Naive thymus-derived CD4-positive, alpha-beta T cell (primary cell): ENCODE measurements around the gene MRPL23. TPM values are rescaled to one million over a fixed set of nuclear protein-coding genes. Genes with fewer than 3 reads are reported as not detected.

Experiments
- ATAC-seq: fragments of 150-1000 bp; cut with Tn5 transposase; 2 replicates; pipeline ENCODE4 v1.10.0; 2021; ENCODE audit warnings: mild to moderate bottlenecking, moderate library complexity
- CTCF ChIA-PET: fragments of 350-600 bp; sonication (Branson Sonifier 250); formaldehyde crosslinking; loops from one replicate; lab custom pipeline; 2021; ENCODE audit warnings: antibody characterized with exemption; lab: Charles Lee
- POLR2A ChIA-PET: fragments of 350-600 bp; sonication (Branson Sonifier 250); formaldehyde crosslinking; loops from one replicate; lab custom pipeline; 2021; ENCODE audit warnings: antibody characterized with exemption, inconsistent platforms; lab: Charles Lee
- DNase-seq, 9 donors: peaks; one replicate each; pipeline versions ENCODE4 v3.0.0 to v3.0.0-alpha.2; 2020 to 2022; ENCODE audit warnings: mixed read lengths in 1 of 9
- H3K27ac ChIP-seq: one replicate; pipeline ENCODE4 v1.7.0; 2013; ENCODE audit warnings: mild to moderate bottlenecking, low read depth, low read length, moderate library complexity
- H3K27me3 ChIP-seq, 2 donors: one replicate each; pipeline ENCODE4 v1.7.0; 2013; ENCODE audit warnings: low read length in 2 of 2, mild to moderate bottlenecking in 2 of 2, moderate library complexity in 2 of 2; ENCODE audit not compliant: control insufficient read depth in 2 of 2, insufficient read depth in 2 of 2
- H3K36me3 ChIP-seq, 3 experiments: 1 replicate in 2 of 3; 2 replicates in 1 of 3; pipeline ENCODE4 v1.7.0; 2013; ENCODE audit warnings: low read length in 3 of 3, mild to moderate bottlenecking in 3 of 3, moderate library complexity in 1 of 3; ENCODE audit not compliant: insufficient read depth in 3 of 3, control insufficient read depth in 2 of 3
- H3K4me1 ChIP-seq, 2 donors: one replicate each; pipeline ENCODE4 v1.7.0; 2013; ENCODE audit warnings: low read length in 2 of 2, mild to moderate bottlenecking in 2 of 2, moderate library complexity in 1 of 2; ENCODE audit not compliant: control insufficient read depth in 2 of 2, insufficient read depth in 2 of 2
- H3K4me3 ChIP-seq: 2 replicates; pipeline ENCODE4 v1.7.0; 2013; ENCODE audit warnings: mild to moderate bottlenecking, low read length
- H3K9me3 ChIP-seq, 3 experiments: 1 replicate in 2 of 3; 2 replicates in 1 of 3; pipeline ENCODE4 v1.7.0; 2013; ENCODE audit warnings: low read length in 3 of 3; ENCODE audit not compliant: control insufficient read depth in 2 of 3
- H3K27ac Mint-ChIP-seq, 9 donors: one replicate each; pipeline ENCODE4 v1.8.0; 2020 to 2022; ENCODE audit warnings: mixed read lengths in 9 of 9, mild to moderate bottlenecking in 8 of 9, moderate library complexity in 5 of 9, inconsistent platforms in 2 of 9
- H3K27me3 Mint-ChIP-seq, 5 donors: one replicate each; pipeline ENCODE4 v1.8.0; 2021 to 2022; ENCODE audit warnings: mixed read lengths in 5 of 5, mild to moderate bottlenecking in 1 of 5
- H3K36me3 Mint-ChIP-seq, 5 donors: one replicate each; pipeline ENCODE4 v1.8.0; 2020 to 2022; ENCODE audit warnings: mixed read lengths in 5 of 5, mild to moderate bottlenecking in 3 of 5, inconsistent platforms in 1 of 5
- H3K4me1 Mint-ChIP-seq, 7 donors: one replicate each; pipeline ENCODE4 v1.8.0; 2020 to 2022; ENCODE audit warnings: mixed read lengths in 7 of 7, mild to moderate bottlenecking in 3 of 7, inconsistent platforms in 1 of 7
- H3K4me3 Mint-ChIP-seq, 10 donors: one replicate each; pipeline ENCODE4 v1.8.0; 2020 to 2022; ENCODE audit warnings: mild to moderate bottlenecking in 10 of 10, mixed read lengths in 10 of 10, moderate library complexity in 6 of 10, inconsistent platforms in 2 of 10
- H3K9me3 Mint-ChIP-seq, 11 donors: one replicate each; pipeline ENCODE4 v1.8.0; 2020 to 2022; ENCODE audit warnings: mixed read lengths in 11 of 11, mild to moderate bottlenecking in 4 of 11, inconsistent platforms in 1 of 11, moderate library complexity in 1 of 11
- intact Hi-C, 2 donors: fragments of 100-400 bp; cut with micrococcal nuclease; formaldehyde crosslinking; loops; one replicate each; pipeline ENCODE4 v1.15.1; 2023
- polyA plus RNA-seq, 2 donors: library from polyadenylated mRNA; unstranded; fragments of 300-500 nt; fragmentation: Illumina TruSeq; gene quantifications; one replicate each; pipeline ENCODE4 v1.2.3, GENCODE V29; 2021
- total RNA-seq, 6 experiments: library from RNA in 5 of 6; stranded (reverse) in 5 of 6; gene quantifications; 1 replicate in 5 of 6; 2 replicates in 1 of 6; pipeline ENCODE4 v1.2.3 and lab custom pipeline; 2021 to 2026

Gene MRPL23
- total and polyA plus RNA-seq, 7 experiments from 2014 or later = 11.3 to 54.8 (median 46.9) TPM

DNA sequence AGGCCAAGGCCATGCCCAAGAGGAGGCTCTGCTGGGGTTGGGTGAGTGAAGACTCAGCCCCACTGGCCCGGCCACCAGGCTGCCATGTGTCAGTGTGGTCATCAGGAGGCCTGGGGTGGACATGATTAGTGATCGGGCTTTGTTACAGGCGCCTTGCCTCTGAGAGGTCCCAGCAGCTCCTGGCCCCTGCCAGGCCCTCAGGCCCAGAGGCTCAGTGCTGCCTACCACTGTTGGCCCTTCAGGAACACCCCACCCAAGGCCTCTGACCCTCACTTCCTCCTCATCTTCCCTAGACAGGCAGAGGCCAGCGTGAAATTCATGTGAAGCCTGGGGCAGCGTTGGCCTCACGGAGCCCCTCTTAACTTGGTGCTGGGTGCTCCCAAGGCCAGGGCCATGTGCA, 2.2 kb downstream of the MRPL23 start:
- H3K9me3 ChIP-seq = no peaks in the 10 kb centered on the region
- no peaks in the 10 kb centered on the region for H3K27me3 ChIP-seq
- intact Hi-C loops = no loop called here
- ATAC-seq = no peak
- no peaks in the 10 kb centered on the region for H3K27me3 Mint-ChIP-seq
- no peak for DNase-seq
- H3K4me3 Mint-ChIP-seq = no peak overlapping the region
- H3K27ac ChIP-seq = no peak overlapping the region
- H3K4me3 ChIP-seq = no peak overlapping the region
- no peaks in the 10 kb centered on the region for H3K4me1 ChIP-seq
- no peaks in the 10 kb centered on the region for H3K36me3 ChIP-seq
- CTCF ChIA-PET = interaction anchor here (0.7 to 1.3 kb wide), 2 partner anchors 28 to 67 kb away, joined by 3 to 5 read pairs; no protein-coding TSS in a partner anchor
- POLR2A ChIA-PET = no interaction called here
- H3K27ac Mint-ChIP-seq = no peak overlapping the region
- H3K36me3 Mint-ChIP-seq = no peaks in the 10 kb centered on the region
- no peaks in the 10 kb centered on the region for H3K9me3 Mint-ChIP-seq
- H3K4me1 Mint-ChIP-seq = no peaks in the 10 kb centered on the region

DNA sequence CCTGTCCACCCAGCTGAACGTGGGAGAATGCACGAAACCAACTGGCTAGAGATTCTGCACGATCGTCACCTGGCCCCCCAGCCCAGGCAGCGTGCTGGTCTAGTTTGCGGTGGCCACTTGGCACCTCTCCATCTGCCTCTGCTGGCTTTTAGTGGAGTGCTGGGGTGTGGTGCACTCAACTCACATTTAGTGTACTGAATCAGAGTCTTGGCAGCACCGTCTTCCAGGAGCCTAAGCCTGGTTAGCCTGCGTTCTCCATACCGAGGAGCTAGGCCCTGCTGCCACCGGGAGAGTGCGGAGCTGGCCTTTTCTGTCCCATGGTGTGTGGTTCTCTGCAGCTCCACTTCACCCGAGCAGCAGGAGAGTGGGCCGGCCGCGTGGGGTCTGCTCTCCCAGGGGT, 2.8 kb downstream of the MRPL23 start:
- Mint-ChIP-seq H3K27me3 (no peaks in the 10 kb centered on the region), H3K4me3 (no peak overlapping the region), H3K36me3 (no peaks in the 10 kb centered on the region), H3K9me3 (no peaks in the 10 kb centered on the region), H3K4me1 (no peaks in the 10 kb centered on the region), H3K27ac (no peak overlapping the region)
- no peak overlapping the region for H3K27ac ChIP-seq
- intact Hi-C loops = no loop called here
- no peak for DNase-seq
- H3K4me1 ChIP-seq = no peaks in the 10 kb centered on the region
- H3K9me3 ChIP-seq = no peaks in the 10 kb centered on the region
- ChIA-PET POLR2A (no interaction called here), CTCF (interaction anchor here (0.5 to 1.3 kb wide), 4 partner anchors 68 to 431 kb away, joined by 4 to 5 read pairs (median 4); no protein-coding TSS in a partner anchor)
- H3K4me3 ChIP-seq = no peak overlapping the region
- no peaks in the 10 kb centered on the region for H3K27me3 ChIP-seq
- H3K36me3 ChIP-seq = no peaks in the 10 kb centered on the region
- no peak for ATAC-seq

DNA sequence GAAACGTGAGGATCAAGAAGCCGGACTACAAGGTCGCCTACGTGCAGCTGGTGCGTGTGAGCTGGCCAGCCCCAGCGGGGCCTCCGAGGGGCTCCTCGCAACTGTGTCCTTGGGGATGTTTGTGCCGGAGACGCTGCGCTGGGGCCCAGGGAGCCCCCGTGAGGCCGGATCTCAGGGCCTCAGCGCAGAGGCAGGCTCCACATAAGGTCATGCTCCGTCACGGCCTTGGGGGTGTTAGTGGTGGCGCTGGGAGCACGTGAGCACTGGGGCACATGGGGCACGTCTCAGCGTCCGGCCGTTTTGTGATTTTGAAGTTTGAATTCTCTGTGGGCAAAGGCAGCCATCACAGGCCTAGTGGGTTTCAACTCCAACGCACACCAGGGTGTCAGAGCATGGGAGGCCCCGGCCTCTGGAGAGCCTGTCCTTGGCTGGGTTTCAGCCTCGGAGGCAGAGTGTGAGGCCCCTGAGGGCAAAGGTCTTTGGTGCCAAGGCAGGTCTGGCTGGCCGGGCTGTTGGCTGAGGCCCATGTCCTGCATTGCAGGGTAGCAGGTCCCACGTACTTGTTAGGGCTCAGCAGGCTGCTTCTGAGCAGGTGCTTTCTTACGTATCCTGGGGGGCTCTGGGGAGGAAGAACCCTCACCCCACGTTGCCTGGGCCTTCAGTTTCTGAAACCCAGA, 5.8 kb downstream of the MRPL23 start:
- Histone ChIP-seq H3K9me3 (no peaks in the 10 kb centered on the region), H3K4me3 (no peak overlapping the region), H3K4me1 (no peaks in the 10 kb centered on the region), H3K27ac (no peak overlapping the region), H3K36me3 (no peaks in the 10 kb centered on the region), H3K27me3 (no peaks in the 10 kb centered on the region)
- Mint-ChIP-seq H3K9me3 (no peaks in the 10 kb centered on the region), H3K4me3 (no peak overlapping the region), H3K27ac (no peak overlapping the region), H3K27me3 (no peaks in the 10 kb centered on the region), H3K4me1 (no peaks in the 10 kb centered on the region), H3K36me3 (no peaks in the 10 kb centered on the region)
- ChIA-PET CTCF (no interaction called here), POLR2A (no interaction called here)
- DNase-seq (no peak), ATAC-seq (no peak)
- intact Hi-C loops = no loop called here

DNA sequence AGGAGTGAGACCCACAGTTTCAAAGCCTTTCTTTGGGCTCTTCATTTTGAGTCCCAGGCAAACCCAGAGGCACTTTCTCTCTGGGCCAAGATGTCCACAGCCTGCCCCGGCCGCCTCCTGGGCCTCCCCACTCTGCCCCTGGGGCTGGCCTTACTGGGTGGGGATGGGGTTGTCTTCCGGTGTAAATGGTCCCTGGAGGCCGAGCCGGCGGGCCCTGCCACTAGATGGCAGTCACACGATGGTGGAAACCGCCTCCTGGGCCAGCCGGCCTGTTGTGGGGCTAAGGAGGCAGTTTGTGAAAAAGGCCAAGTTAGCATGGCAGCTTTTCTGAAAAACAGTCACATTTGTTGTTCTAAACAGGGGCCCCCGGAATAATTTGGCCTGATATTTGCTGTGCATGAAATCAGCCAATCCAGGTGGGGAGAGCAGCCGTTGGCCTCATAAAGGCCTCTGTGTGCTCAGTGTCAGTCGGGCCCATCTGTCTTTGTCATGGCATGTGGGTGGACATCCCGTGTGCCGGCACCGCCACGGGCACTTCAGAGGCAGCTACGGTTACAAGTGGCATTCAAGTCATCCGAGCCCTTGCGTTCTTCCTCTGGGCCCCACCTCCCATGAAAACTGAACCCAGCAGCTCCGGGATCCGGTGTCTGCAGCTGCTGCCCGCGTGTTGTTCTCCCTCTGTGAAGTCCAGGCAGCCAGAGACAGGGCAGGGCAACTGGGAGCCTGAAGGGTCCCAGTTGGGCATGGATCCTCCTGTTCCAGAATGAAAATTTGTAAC, 6.5 kb downstream of the MRPL23 start:
- Histone ChIP-seq H3K27ac (no peak overlapping the region), H3K27me3 (no peaks in the 10 kb centered on the region), H3K36me3 (no peaks in the 10 kb centered on the region), H3K4me3 (no peak overlapping the region), H3K9me3 (no peaks in the 10 kb centered on the region), H3K4me1 (no peaks in the 10 kb centered on the region)
- peak; percentile 54 for ATAC-seq
- no peaks in the 10 kb centered on the region for H3K36me3 Mint-ChIP-seq
- ChIA-PET POLR2A (no interaction called here), CTCF (interaction anchor here (0.7 kb wide), 1 partner anchor 120 kb away, joined by 3 read pairs; no protein-coding TSS in a partner anchor)
- intact Hi-C loops = no loop called here
- DNase-seq = peak in 2 of 9 donors; percentile 21 to 29
- H3K27ac Mint-ChIP-seq = no peak overlapping the region
- no peaks in the 10 kb centered on the region for H3K9me3 Mint-ChIP-seq
- no peaks in the 10 kb centered on the region for H3K27me3 Mint-ChIP-seq
- H3K4me1 Mint-ChIP-seq = no peaks in the 10 kb centered on the region
- H3K4me3 Mint-ChIP-seq = no peak overlapping the region

DNA sequence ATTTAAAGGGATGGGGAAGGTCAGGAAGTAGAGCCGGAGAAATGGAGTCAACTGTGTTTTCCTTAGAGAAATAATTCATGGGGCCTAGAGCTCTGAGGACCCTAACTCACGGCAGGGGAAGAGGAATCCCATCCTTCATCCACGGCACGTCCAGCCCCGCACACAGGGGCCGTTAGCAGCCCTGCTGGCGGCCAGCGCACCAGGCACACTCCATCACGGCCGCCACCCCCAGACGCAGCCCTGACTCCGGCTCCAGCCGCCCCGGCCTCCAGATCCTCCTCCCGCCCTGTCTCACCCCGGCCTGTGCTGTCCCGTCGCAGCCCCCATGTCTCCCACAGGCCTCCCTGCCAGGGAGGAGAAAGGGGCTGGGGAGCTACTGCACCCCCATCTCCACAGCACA, 11.2 kb downstream of the MRPL23 start:
- Histone ChIP-seq H3K4me1 (no peaks in the 10 kb centered on the region), H3K4me3 (no peak overlapping the region), H3K27ac (no peak overlapping the region), H3K36me3 (no peaks in the 10 kb centered on the region), H3K9me3 (no peaks in the 10 kb centered on the region), H3K27me3 (no peaks in the 10 kb centered on the region)
- ATAC-seq (no peak), DNase-seq (no peak)
- Mint-ChIP-seq H3K27ac (no peak overlapping the region), H3K36me3 (no peaks in the 10 kb centered on the region), H3K4me1 (no peaks in the 10 kb centered on the region), H3K9me3 (no peaks in the 10 kb centered on the region), H3K4me3 (no peak overlapping the region), H3K27me3 (no peaks in the 10 kb centered on the region)
- ChIA-PET POLR2A (no interaction called here), CTCF (no interaction called here)
- intact Hi-C loops = no loop called here

DNA sequence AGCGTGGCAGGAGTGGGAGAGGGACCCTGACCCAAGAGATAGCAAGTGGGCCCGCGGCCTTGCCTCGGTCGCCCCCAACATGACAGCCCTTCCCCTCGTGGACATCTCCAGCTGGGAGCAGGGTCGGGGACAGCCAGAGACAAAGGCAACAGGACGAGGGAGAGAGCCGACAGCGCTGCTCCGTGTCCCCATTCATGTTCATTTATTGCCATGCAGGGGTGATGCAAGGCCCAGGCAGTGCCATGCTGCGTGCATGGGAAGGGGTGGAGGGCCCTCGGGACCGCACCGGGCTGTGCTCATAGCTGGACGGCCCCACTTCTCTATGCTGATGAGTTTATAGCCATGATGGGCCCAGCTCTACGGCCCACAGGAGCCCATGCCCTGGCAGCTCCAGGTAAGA, 12.7 kb downstream of the MRPL23 start:
- intact Hi-C loops = no loop called here
- no peak for DNase-seq
- Histone ChIP-seq H3K27ac (no peak overlapping the region), H3K4me1 (no peaks in the 10 kb centered on the region), H3K27me3 (no peaks in the 10 kb centered on the region), H3K9me3 (no peaks in the 10 kb centered on the region), H3K4me3 (no peak overlapping the region), H3K36me3 (no peaks in the 10 kb centered on the region)
- H3K27ac Mint-ChIP-seq = no peak overlapping the region
- H3K4me3 Mint-ChIP-seq = no peak overlapping the region
- H3K36me3 Mint-ChIP-seq = no peaks in the 10 kb centered on the region
- no peaks in the 10 kb centered on the region for H3K4me1 Mint-ChIP-seq
- ATAC-seq = no peak
- H3K27me3 Mint-ChIP-seq = no peaks in the 10 kb centered on the region
- POLR2A ChIA-PET = no interaction called here
- CTCF ChIA-PET = no interaction called here
- H3K9me3 Mint-ChIP-seq = no peaks in the 10 kb centered on the region

DNA sequence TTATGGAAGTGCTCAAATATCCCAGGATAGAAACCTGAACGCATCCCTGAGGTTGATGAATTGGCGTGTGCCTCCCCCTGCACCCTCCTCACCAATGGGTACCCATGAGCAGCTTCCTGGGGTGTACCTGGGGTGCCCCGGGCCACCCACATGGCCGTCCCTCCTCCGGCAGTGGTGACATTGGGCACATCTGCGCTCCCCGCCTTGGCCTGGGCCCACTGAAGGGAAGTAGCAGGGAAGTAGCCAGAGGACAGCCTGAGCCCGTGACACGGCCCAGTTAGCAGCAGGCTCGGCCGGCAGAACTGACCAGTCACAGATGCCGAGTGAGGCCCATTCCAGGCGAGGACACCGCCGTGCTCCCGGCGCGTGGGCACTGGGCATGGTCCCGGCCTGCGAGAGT, 16.7 kb downstream of the MRPL23 start:
- no peak for DNase-seq
- Histone ChIP-seq H3K4me3 (no peak overlapping the region), H3K9me3 (no peaks in the 10 kb centered on the region), H3K27ac (no peak overlapping the region), H3K36me3 (no peaks in the 10 kb centered on the region), H3K4me1 (no peaks in the 10 kb centered on the region), H3K27me3 (no peaks in the 10 kb centered on the region)
- ATAC-seq = no peak
- no peaks in the 10 kb centered on the region for H3K27me3 Mint-ChIP-seq
- ChIA-PET CTCF (no interaction called here), POLR2A (no interaction called here)
- no peak overlapping the region for H3K27ac Mint-ChIP-seq
- no peaks in the 10 kb centered on the region for H3K9me3 Mint-ChIP-seq
- H3K36me3 Mint-ChIP-seq = no peaks in the 10 kb centered on the region
- no peaks in the 10 kb centered on the region for H3K4me1 Mint-ChIP-seq
- intact Hi-C loops = no loop called here
- H3K4me3 Mint-ChIP-seq = no peak overlapping the region
